Liver (tissue), 3 donors: Measurements from ENCODE around the gene PRG2.

Experiments used
- ATF3 ChIP-seq: IDR thresholded peaks from 2 replicates; pipeline ENCODE4 v1.6.1; 2016; ENCODE audit warnings: antibody characterized with exemption
- GABPA ChIP-seq, 2 donors: IDR thresholded peaks in 1 of 2; conservative IDR thresholded peaks in 1 of 2; 2 replicates each; pipeline ENCODE4 v1.6.1; 2016; ENCODE audit warnings: antibody characterized with exemption in 2 of 2, mild to moderate bottlenecking in 1 of 2, moderate library complexity in 1 of 2
- HNF4A ChIP-seq, 2 donors: conservative IDR thresholded peaks; 2 replicates each; pipeline ENCODE4 v1.6.1; 2016; ENCODE audit warnings: antibody characterized with exemption in 2 of 2, mild to moderate bottlenecking in 2 of 2
- HNF4G ChIP-seq: IDR thresholded peaks from 2 replicates; pipeline ENCODE4 v1.6.1; 2016; ENCODE audit warnings: antibody characterized with exemption
- JUND ChIP-seq, 2 donors: IDR thresholded peaks; 2 replicates each; pipeline ENCODE4 v1.6.1; 2016; ENCODE audit warnings: antibody characterized with exemption in 2 of 2
- MAX ChIP-seq: IDR thresholded peaks from 2 replicates; pipeline ENCODE4 v1.6.1; 2016; ENCODE audit warnings: antibody characterized with exemption
- RAD21 ChIP-seq, 2 donors: IDR thresholded peaks; 2 replicates each; pipeline ENCODE4 v1.6.1; 2016; ENCODE audit warnings: antibody characterized with exemption in 2 of 2, mild to moderate bottlenecking in 2 of 2
- REST ChIP-seq: IDR thresholded peaks from 2 replicates; pipeline ENCODE4 v1.6.1; 2016; ENCODE audit warnings: antibody characterized with exemption, mild to moderate bottlenecking
- RXRA ChIP-seq, 2 donors: IDR thresholded peaks; 2 replicates each; pipeline ENCODE4 v1.6.1; 2017 to 2018; ENCODE audit warnings: antibody characterized with exemption in 2 of 2, mild to moderate bottlenecking in 1 of 2
- TAF1 ChIP-seq: conservative IDR thresholded peaks from 2 replicates; pipeline ENCODE4 v1.6.1; 2016; ENCODE audit warnings: antibody characterized with exemption, mild to moderate bottlenecking
- YY1 ChIP-seq: IDR thresholded peaks from 2 replicates; pipeline ENCODE4 v1.6.1; 2016; ENCODE audit warnings: antibody characterized with exemption, mild to moderate bottlenecking
- ZBTB33 ChIP-seq: IDR thresholded peaks from 2 replicates; pipeline ENCODE4 v1.6.1; 2016; ENCODE audit warnings: antibody characterized with exemption
- TF ChIP-seq, protein P1 (sequence below): fragments of 150-350 bp; IDR thresholded peaks from 2 replicates; pipeline ENCODE4 v1.5.1; 2017; ENCODE audit warnings: improper control_type of control experiment, low read depth, low read length; ENCODE audit not compliant: missing input control
- donor health status: healthy.
- donor health status: healthy.

GRCh38 chr11:57374966-57375365 is 15.5 kb downstream of the PRG2 start:
- TF ChIP-seq, protein P1, sequence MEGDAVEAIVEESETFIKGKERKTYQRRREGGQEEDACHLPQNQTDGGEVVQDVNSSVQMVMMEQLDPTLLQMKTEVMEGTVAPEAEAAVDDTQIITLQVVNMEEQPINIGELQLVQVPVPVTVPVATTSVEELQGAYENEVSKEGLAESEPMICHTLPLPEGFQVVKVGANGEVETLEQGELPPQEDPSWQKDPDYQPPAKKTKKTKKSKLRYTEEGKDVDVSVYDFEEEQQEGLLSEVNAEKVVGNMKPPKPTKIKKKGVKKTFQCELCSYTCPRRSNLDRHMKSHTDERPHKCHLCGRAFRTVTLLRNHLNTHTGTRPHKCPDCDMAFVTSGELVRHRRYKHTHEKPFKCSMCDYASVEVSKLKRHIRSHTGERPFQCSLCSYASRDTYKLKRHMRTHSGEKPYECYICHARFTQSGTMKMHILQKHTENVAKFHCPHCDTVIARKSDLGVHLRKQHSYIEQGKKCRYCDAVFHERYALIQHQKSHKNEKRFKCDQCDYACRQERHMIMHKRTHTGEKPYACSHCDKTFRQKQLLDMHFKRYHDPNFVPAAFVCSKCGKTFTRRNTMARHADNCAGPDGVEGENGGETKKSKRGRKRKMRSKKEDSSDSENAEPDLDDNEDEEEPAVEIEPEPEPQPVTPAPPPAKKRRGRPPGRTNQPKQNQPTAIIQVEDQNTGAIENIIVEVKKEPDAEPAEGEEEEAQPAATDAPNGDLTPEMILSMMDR = no peak
- TF ChIP-seq RAD21 (IDR thresholded peaks at IDR 0.05) (no peak), TAF1 (no peak), ATF3 (no peak), REST (no peak), ZBTB33 (no peak), GABPA (IDR thresholded peaks at IDR 0.05 in 1 of 2, conservative IDR thresholded peaks at IDR 0.05 in 1 of 2) (no peak), MAX (no peak), RXRA (IDR thresholded peaks at IDR 0.05) (no peak), HNF4G (no peak), HNF4A (conservative IDR thresholded peaks at IDR 0.05) (no peak), YY1 (no peak), JUND (IDR thresholded peaks at IDR 0.05) (no peak)
